GM15510 (cell line): ENCODE measurements around the gene NCAM1.

Experiments
- POLR2A ChIP-seq: IDR thresholded peaks from 3 replicates; pipeline ENCODE4 v1.6.1; 2011; ENCODE audit warnings: borderline replicate concordance; ENCODE audit not compliant: insufficient read length; ENCODE audit errors: extremely low read depth

The NCAM1 gene

DNA sequence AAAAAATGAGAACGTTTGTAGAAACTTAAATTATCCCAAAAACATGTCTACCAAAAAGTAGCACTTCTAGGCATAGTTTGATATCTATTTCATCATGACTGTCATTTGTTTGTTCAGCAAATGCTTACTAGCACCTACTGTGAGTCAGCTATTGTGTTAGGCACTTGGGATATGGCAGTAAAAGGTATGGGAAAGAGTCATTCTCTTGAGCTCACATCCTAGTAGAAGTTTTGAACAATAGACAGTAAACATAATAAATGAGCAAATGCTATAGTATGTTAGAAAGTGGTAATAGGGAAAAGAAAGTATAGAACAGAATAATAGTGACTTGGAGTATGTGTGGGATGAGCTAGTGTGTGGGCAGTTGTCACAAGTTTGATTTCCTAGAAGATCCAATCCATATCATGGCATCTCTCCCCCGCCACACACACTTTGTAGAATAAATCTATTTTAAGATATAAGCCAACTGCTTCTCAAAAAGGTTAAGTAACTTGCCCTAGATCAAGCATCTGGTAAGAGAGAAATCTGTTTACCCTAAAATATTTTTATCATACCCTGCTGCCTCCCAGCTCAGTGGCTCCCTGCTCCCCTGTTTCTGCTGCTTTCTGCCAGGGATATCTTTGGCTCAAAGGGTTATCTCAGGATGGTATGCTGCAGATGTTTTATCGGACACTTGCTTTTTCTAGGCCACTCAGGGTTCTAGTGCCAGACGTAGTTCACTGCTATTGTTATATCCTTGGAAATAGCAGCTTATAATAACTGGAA lies 129.7 kb downstream of the NCAM1 start:
- no peak for TF ChIP-seq POLR2A

DNA sequence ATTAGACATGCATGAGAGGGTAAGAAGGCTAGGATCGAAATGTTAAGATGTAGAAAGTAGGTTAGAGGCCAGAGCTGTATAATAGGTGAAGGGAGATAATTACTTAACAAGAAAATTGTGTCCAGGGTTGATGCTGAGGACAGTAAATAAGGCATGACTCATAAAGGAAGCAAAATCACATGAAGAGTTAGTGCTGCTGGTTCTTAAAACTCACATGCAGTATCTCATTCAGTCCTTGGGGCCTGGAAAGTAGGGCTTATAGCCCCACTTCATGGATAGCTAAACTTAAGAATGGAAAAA lies 130.2 kb downstream of the NCAM1 start:
- no peak for TF ChIP-seq POLR2A

DNA sequence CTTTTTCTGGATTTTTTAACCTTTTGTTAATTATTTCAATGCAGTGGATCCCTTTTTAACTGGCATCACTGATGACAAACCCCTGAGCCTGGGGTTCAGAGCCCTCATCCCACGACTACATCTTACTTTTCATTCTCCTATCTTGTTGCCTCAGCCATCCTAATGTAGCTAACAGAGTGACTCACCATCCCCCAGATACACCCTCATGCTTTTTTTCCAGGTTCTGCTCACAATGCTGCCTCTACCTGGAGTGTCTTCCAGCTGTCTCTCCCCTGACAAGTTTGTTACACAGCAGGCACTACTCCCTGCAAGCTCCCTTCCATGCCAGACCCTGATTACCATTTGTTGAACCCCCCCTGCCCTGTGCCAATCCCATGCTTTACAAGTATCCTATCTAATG lies 135.4 kb downstream of the NCAM1 start:
- TF ChIP-seq POLR2A, result no peak

DNA sequence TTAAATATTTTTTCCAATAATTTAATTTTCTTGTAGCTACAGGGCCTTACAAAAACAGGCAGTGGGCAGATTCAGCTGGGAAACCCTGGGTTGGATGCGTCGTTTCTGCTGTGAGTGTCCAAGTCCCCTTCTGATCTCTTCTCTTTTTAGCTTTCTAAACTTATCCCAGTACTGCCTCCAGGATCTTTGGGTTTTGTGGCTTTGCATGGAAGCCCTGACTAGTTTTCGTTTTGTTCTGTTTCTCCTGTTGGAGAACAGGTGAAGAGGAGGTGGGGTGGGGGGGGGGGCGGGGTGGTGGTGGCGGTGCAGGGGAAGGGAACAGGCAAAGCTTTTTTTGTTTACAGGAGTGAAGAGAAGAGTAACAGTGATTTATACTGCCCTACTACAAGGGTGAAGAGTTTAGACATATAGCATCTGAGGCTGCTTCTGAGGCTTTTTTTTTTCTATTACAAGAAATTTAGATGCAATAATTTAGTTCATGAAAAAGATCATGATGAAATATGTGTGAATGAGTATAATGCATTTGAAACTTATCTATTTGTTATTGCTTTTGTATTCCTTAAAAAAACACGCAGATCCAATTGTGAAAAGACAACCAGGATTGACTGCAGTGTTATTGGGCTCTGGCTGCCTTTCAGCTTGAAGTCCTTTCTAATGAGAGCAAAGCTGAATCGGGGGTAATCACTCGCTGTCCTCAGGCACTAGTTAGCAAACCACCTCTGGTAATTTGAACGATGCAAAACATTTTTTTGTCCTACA lies 142.9 kb downstream of the NCAM1 start:
- no peak for TF ChIP-seq POLR2A

DNA sequence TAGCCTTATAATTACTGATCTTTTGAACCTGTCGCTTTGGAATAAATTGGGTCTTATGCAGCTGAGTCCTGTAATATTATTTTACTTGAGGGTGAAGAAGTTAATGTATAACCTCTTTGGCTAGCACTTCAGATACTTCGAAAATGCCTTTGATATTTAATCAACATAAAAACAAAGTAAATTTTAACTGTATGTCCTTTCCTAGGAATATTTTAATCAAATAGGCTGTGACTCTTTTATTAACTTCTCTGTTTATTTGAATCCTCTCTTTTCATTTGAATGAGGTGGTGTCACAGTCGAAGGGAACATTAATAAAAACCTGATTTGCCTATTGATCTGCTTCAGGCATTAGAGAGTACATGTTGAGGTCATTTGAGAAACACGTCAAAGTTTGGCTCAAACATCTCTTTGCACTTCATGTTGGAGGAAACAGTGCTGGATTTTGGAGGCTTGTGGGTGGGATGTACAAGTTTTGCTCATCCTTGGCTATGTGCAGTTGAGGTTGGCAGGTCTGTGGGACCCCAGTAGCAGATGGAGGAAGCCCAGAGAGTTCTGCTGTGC lies 143.6 kb downstream of the NCAM1 start:
- no peak for TF ChIP-seq POLR2A

DNA sequence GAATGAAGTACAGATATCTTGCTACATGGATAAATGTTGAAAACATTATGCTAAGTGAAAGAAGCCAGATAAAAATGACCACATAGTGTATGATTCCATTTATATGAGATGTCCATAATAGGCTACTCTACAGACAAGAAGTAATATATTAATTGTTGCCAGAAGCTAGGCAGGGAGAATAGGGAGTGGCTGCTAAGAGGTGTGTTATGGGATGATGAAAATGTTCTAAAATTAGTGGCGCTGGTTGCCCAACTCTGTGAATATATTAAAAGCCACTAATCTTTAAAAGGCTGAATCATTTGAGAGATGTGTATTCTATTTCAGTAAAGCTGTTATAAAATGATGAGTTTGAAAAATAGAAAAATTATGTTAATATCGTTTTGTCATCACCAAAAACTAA lies 144.4 kb downstream of the NCAM1 start:
- no peak for TF ChIP-seq POLR2A

DNA sequence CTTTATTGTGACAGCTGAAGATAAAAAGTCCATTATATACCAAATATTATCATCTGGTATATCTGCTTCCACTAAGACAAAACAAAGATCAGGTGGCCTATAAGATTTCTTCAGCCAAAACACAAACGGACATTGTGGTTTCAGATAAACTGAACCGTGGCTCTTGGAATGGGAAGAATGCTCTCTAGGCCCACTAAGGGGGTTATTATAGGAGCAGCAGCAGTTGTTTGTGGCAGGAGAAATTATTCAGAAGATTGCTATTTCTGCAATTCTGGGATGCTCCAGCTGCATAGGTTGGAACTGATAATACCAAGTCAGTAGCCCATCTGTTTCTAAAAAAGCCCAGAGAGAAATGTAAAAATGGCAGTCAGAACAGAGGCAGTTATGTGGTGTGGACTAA lies 145.3 kb downstream of the NCAM1 start:
- no peak for TF ChIP-seq POLR2A

DNA sequence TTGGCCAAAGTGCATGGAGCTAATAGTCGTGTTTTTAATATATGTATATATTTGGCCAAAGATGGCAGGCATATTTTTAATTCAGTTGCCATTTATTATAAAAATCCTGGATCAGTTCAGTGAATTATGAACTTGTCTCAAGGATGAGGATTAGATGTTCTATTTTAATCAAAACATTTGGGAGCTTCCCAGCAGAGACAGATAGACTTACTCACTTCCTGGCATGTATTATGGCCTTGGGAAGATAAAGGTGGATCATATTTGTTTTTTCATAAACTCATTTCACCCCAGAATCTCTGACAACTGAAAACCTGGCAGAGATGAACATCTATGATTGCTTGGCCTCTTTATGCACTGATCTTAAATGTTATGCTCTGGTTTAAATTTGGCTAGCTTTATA lies 148.8 kb downstream of the NCAM1 start:
- TF ChIP-seq POLR2A, result no peak

DNA sequence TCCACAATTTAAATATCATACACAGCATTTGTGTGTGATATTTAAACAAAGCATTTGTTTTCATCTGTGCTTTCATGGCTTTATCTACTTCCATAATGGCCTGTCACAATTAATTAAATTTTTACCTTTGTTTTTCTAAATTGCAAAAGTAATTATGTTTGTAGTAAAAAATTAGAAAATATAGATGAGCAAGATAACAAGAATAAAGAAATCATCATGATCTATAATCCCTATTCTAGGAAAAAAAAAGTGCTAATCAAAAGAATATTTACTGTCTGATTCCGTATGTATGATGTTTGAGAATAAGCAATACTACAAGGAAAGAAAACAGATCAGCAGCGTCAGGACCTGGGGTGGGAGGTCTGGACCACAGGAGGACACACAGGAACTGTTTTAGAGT lies 149.9 kb downstream of the NCAM1 start:
- no peak for TF ChIP-seq POLR2A

DNA sequence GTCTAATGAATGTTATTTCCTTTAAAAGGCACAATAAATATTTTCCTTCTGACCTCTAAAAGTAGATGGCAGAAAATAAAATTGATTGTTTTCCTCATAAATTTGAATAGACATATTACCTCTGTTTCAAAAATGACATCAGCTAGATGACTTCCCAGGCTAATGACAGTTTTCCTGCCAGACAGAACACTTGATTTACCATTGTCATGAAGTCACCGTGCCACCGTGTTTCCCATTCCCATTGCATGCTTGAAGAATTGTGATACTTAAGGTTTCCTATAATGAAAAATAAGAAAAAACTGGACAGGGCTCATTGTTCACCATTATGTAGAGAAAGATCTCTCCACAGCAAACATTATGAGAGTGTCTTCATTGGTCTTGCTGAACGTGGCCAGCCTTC lies 151.1 kb downstream of the NCAM1 start:
- TF ChIP-seq POLR2A, result no peak

DNA sequence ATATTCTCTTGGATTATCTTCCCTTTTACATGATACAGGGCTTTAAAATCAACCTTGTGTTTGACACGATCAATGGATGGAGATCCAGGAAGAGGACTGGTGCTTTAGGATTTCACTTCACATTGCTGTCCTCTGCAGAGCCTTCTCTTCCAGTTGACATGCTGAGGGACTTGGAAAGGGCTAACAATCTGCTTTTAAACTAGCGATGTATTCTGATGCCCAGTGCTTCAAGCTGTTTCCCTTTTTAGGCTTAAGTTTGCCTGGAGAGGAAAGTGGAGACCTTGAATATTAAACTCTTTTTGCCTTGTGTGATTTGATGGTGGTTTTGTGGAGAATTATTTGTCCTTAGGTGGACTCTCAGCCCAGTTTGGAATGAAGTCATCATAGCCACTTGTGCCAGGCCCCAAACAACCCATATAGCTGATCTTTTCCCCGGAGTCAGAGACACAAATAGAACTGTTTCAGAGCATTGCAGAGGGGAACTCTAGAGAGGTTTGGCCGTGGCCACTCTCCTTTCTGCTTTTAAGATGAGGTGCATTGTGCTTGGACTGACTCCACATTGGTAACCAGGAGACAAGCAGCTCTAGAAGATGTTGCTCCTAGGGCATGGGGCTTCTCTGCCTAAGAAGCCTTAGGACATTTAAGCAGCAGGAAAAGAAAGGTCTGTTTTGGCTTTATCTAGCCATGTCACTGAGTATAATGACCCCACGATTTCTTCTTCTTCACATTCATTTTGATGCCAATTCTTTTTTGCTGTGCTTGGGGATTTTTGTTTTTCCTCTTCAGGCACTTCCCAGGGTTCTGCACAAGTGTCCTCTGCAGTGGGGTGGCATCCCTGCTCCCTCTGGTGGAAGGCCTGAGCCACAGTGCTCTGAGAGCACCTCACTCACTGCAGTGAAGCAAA lies 152.8 kb downstream of the NCAM1 start:
- no peak for TF ChIP-seq POLR2A

DNA sequence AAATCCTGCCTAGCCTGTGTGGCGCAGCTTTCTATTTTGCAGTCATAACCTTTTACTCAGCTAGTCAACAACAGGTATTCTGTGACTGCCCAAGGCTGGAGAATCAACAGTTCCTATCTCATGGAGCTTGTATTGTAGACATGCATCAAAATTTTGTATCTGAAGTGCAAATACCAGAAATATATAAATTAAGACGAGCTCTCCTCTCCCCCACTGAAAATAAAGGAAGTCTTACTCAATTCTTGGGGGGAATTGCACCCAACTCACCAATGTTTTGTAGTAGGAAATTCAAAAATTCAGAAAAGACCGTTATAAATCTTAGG lies 153.4 kb downstream of the NCAM1 start:
- TF ChIP-seq POLR2A, result no peak

DNA sequence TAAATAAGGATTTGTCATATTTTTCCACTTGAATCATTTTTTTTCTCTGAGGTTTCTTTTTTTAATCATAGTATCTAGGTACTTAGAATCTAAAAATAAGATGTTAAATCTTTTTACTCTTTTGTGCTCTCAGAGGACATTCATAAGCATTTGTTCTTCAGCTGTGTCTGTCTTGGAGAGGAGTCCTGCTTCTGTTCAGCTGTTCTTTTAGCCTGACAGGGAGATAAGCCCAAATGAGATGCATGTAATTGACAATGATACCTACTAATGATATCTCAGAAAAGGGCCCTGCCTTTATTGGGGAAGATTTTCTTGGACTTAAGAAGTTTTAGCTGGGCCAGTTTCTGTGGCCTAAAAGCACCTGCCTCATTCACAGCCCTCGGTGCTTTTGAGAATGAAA lies 156.9 kb downstream of the NCAM1 start:
- no peak for TF ChIP-seq POLR2A

DNA sequence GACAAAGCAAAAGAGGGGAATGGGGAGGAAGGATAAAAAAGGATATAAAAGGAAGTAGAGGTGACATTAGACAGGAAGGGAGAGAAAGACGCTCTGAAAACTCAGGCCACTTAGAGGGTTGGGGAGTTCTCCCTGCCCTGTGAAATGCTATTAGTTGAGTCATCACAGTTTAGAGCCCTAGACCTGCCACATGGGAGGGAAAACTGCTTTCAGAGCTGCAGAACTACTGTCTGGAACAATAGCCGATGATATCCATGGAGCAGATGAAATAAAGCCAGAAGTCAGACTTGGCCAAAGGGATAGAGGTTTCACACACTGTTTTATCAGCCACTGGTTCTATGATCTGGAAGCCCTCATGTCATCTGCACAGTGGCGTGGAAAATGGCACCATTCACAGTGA lies 157.9 kb downstream of the NCAM1 start:
- no peak for TF ChIP-seq POLR2A
